Sigmoid colon (tissue), 4 donors: ENCODE results near the gene PDCL2.

Experiments
- EP300 ChIP-seq, 4 donors: sonication (generic); formaldehyde crosslinking; IDR thresholded peaks; one replicate each; pipeline ENCODE4 v1.6.1; 2017; ENCODE audit warnings: antibody characterized with exemption in 4 of 4
- POLR2A ChIP-seq, 2 donors: fragments of 450-650 bp; IDR thresholded peaks; one replicate each; pipeline ENCODE4 v1.6.1; 2016; ENCODE audit warnings: antibody characterized with exemption in 2 of 2, mild to moderate bottlenecking in 2 of 2, moderate library complexity in 2 of 2
- TF ChIP-seq, protein P1 (sequence below), 4 experiments: fragments of 450-650 bp in 3 of 4; fragments of 200-600 bp in 1 of 4; IDR thresholded peaks; one replicate each; pipeline ENCODE4 v1.5.1; 2016 to 2019; ENCODE audit warnings: antibody characterized with exemption in 4 of 4, mild to moderate bottlenecking in 3 of 4, moderate library complexity in 2 of 4

DNA sequence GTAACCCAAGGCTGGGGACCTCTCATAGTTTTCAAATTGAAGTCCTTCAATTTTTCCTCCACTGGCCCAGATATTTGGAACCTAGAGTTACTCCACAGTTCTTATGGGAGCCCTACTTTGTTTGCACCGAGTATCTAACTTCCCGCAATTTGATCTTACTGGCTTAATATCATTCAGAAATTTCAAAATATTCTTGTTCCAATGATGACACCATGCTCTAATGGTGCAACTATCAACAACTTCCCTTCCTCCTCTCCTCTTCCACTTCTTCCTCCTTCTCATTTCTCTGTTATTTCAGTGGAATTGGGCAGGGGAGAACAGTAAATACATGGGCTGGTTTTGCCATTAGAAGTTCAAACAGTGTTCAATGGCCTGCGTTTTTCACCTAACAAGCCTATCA lies 20.2 kb downstream of the PDCL2 start:
- TF ChIP-seq, protein P1, sequence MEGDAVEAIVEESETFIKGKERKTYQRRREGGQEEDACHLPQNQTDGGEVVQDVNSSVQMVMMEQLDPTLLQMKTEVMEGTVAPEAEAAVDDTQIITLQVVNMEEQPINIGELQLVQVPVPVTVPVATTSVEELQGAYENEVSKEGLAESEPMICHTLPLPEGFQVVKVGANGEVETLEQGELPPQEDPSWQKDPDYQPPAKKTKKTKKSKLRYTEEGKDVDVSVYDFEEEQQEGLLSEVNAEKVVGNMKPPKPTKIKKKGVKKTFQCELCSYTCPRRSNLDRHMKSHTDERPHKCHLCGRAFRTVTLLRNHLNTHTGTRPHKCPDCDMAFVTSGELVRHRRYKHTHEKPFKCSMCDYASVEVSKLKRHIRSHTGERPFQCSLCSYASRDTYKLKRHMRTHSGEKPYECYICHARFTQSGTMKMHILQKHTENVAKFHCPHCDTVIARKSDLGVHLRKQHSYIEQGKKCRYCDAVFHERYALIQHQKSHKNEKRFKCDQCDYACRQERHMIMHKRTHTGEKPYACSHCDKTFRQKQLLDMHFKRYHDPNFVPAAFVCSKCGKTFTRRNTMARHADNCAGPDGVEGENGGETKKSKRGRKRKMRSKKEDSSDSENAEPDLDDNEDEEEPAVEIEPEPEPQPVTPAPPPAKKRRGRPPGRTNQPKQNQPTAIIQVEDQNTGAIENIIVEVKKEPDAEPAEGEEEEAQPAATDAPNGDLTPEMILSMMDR (IDR thresholded peaks at IDR 0.05) = no peak
- no peak for TF ChIP-seq EP300 (IDR thresholded peaks at IDR 0.05)
- TF ChIP-seq POLR2A (IDR thresholded peaks at IDR 0.05) = no peak
